Measurements from ENCODE around the gene LYZL1. TPM values are rescaled to one million over a fixed set of nuclear protein-coding genes. Genes with fewer than 3 reads are reported as not detected.
"Not testable (repeated sequence)": the region's sequence is repeated elsewhere in the genome, so short reads cannot be mapped to it uniquely, and the experiment has no call there.

The LYZL1 gene
- total RNA-seq, 1 donor = not detected

- no peak for DNase-seq (ENCODE audit: low read depth in 2 of 3, low spot score in 2 of 3)
Measured at GRCh38 chr10:29259498-29259897, 29.4 kb upstream of the LYZL1 start.

DNA sequence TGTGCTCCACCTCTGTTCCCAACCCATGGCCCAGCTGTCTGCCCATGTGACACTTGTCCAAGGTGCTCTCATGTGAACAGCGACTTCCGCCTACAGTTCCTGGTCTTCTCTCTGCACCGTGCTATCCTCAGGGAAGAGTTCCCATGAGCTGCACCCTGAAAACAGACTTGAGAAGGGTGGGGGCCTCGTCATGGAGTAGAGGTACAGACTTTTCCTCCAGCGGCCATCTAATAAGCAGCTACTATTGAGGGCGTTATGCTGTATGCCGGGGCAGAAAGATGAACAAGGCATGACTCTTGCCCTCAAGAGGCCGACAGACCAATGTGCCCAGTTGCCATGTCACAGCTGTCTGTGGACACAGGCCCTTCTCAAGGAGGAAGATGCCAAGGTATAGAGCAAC, 25.4 kb upstream of the LYZL1 start:
- no peak for DNase-seq (ENCODE audit: low read depth in 2 of 3, low spot score in 2 of 3)

GRCh38 chr10:29265210-29265768, 23.6 kb upstream of the LYZL1 start:
- no peak for DNase-seq (ENCODE audit: low read depth in 2 of 3, low spot score in 2 of 3)

DNA sequence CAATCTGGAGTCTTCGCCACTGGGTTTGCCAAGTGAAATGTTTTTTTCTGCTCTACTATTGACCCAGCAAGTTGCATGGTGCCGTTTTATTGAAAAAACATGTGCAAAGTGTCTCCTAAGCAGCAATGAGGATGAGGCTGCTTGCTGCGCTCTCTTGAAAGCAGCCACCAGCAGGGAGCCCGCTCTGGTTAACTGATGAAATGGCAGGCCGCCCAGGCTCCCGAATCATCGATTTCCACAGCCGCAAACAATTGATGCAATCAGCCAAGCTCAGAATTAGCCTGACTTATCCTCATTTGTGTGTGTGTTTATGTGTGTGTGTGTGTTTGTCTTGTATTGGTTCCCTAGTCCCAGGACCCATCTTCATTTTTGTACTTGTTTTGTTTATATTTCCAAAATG, 22.2 kb upstream of the LYZL1 start:
- no peak for DNase-seq (ENCODE audit: low read depth in 2 of 3, low spot score in 2 of 3)

DNA sequence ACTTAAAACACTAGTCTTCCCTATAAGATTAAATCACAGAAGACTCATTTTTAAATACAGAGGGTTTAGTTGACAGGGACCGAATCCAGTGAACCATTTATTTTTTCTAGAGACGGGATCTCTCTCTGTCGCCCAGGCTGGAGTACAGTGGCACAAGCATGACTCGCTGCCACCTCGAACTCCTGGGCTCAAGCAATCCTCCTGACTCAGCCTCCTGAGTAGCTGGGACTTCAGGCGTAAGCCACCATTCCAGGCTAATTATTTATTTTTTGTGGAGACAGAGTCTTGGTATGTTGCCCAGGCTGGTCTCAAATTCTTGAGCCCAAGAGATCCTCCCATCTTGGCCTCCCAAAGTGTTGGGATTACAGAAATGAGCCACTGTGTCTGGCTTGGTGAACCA, 20.9 kb upstream of the LYZL1 start:
- DNase-seq (ENCODE audit: low read depth in 2 of 3, low spot score in 2 of 3) = no peak

GRCh38 chr10:29269486-29269885, 19.4 kb upstream of the LYZL1 start:
- no peak for DNase-seq (ENCODE audit: low read depth in 2 of 3, low spot score in 2 of 3)

GRCh38 chr10:29270883-29271282, 18.0 kb upstream of the LYZL1 start:
- DNase-seq (ENCODE audit: low read depth in 2 of 3, low spot score in 2 of 3) = no peak

DNA sequence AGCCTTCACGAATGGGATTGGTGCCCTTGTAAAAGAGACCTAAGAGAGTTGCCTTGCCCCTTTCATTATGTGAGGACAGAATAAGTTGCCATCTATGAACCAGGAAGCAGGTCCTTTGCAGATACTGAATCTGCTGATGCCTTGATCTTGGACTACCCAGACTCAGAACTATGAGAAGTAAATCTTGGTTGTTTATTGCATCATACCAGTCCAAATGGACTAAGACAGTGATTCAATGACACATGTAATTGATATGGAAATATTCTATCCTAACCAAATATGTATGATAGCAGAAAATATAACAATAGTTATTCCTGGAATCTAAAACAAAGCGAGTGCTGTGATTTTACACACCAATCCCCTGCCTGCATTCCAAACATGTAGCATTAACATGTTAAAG, 17.0 kb upstream of the LYZL1 start:
- DNase-seq (ENCODE audit: low read depth in 2 of 3, low spot score in 2 of 3) = no peak

- no peak for DNase-seq (ENCODE audit: low read depth in 2 of 3, low spot score in 2 of 3)
Measured at GRCh38 chr10:29273478-29273877, 15.4 kb upstream of the LYZL1 start.

GRCh38 chr10:29276251-29276850, 12.5 kb upstream of the LYZL1 start:
- no peak for DNase-seq (ENCODE audit: low read depth in 2 of 3, low spot score in 2 of 3)

GRCh38 chr10:29277296-29277695, 11.6 kb upstream of the LYZL1 start:
- DNase-seq (ENCODE audit: low read depth in 2 of 3, low spot score in 2 of 3) = no peak

GRCh38 chr10:29279779-29280487, 8.9 kb upstream of the LYZL1 start:
- no peak for DNase-seq (ENCODE audit: low read depth in 2 of 3, low spot score in 2 of 3)

DNA sequence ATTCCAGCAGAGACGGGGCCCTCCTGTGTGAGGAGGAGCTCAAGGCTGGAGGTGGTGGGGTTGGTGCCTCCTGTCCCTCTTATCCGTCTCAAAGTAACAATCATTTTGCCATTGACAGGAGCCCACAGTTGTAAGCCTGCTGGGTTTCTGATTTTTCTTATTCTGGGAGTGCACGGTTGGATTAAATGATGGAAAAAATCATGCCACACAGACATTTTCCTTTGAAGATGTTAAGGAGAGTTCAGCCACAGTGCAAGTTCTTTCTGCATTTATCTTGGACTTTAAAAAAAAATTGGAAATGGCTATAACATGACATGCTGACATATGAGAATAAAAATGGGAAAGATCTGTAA, 8.4 kb upstream of the LYZL1 start:
- no peak for DNase-seq (ENCODE audit: low read depth in 2 of 3, low spot score in 2 of 3)

DNA sequence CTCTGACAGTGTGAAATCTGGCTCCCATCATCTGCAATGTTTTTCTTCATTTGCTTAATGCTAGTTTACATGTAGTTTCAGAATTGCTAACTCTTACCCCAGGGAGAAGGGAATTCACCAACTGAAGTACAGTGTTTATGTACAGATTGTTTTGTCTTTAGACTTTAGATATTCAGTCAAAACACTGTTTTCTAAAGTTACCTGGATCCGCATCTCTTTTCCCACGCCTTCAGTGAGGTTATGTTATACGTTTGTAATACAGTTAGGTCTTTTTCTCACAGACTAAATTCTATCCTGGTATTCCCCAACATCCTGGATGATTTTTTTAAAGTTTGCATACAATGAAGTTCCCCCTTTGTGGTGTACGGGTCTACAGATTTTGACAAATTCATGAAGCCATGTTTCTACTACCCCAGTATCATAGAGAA, 3.2 kb upstream of the LYZL1 start:
- DNase-seq (ENCODE audit: low read depth in 2 of 3, low spot score in 2 of 3) = no peak

DNA sequence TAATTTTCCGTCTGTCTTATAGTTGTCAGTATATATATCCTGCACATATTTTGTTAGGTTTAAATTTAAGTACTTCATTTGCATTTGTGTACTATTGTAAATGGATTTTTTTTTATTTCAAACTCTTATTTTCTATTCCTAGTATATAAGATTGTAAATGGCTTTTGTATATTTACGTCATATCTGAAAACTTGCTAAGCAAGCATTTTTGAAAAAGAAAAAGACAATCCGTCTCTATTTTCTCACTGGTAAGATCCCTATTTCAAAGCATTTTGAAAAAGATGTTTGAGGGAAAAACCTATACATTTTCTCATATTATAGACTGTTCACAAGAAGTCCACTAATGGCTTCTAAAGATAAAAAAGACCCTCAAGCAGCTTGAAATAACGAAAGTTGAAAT, 1.2 kb upstream of the LYZL1 start:
- no peak for DNase-seq (ENCODE audit: low read depth in 2 of 3, low spot score in 2 of 3)

DNA sequence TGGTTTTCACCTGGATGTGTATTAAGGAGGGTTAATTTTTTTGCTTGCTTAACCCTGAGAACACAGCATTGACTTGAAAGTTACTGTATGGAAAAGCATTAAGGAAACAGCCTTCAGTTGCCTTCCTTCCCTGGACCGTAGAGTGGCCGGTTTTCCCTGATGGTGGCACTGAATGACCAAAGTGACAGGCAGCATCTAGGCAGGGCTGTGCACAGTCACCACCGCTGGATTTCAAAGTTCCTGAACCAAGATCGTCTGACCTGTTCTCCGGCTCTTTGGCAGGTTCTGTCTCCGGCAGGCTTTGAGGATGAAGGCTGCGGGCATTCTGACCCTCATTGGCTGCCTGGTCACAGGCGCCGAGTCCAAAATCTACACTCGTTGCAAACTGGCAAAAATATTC, 2.7 kb downstream of the LYZL1 start:
- not testable (repeated sequence) for DNase-seq (ENCODE audit: low read depth in 2 of 3, low spot score in 2 of 3)

- not testable (repeated sequence) for DNase-seq (ENCODE audit: low read depth in 2 of 3, low spot score in 2 of 3)
Measured at GRCh38 chr10:29292406-29292805, 3.5 kb downstream of the LYZL1 start.

DNA sequence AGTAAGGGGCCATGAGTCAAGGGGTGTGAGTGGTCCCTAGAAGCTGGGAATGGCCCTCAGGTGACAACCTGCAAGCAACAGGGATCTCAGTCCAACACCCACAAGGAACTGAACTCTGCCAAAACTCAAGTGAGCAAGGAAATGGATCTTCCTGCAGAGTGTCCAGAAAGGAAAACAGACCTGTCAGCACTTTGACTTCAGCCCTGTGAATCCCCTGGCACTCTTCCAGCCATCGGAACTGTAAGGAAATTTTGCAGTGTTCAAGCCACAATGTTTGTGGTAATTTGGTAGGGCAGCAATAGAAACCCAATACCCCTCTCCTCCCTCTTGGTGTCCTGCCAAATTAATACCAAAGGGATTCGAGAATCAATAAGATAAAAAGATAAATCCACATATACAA, 6.9 kb downstream of the LYZL1 start:
- DNase-seq (ENCODE audit: low read depth in 2 of 3, low spot score in 2 of 3) = no peak

DNA sequence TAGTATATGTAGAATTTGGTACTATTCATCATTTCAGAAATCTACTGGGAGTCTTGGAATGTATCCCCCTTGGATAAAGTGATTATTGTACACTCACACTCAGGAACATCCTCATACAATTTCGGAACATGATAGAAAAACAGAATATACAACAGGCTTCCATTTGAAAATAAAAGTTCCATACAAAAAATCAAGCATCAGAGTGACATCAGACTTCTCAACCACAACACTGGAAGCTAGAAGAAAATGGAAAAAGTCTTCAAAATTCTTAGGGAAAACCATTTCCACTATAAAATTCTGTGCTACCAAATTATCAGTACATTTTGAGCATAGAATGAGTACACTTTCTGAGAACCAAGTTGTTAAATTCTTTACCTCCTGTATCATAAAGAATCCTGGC, 8.8 kb downstream of the LYZL1 start:
- DNase-seq (ENCODE audit: low read depth in 2 of 3, low spot score in 2 of 3) = no peak

DNA sequence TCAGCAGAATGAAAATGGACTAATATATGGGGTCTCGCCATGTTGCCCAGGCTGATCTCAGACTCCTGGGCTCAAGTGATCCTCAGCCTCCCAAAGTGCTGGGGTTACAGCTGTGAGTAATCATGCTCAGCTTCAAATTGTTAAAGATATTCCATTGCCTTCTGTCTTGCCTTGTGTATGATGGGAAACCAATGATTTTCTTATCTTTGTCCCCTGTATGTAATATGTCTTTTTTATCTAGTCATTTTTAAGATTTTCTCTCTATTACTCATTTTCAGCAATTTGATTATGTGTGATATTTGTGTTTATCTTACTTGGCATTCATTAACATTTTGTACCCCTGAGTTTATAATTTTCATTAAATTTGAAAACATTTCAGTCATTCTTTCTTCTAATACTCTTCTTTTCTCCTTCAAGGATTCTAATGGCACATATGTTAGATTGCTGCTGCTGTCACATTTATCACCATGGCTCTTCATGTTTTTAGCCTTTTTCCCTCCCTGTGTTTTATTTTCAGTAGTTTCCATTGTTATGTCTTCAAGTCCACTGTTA, 12.6 kb downstream of the LYZL1 start:
- no peak for DNase-seq (ENCODE audit: low read depth in 2 of 3, low spot score in 2 of 3)

DNA sequence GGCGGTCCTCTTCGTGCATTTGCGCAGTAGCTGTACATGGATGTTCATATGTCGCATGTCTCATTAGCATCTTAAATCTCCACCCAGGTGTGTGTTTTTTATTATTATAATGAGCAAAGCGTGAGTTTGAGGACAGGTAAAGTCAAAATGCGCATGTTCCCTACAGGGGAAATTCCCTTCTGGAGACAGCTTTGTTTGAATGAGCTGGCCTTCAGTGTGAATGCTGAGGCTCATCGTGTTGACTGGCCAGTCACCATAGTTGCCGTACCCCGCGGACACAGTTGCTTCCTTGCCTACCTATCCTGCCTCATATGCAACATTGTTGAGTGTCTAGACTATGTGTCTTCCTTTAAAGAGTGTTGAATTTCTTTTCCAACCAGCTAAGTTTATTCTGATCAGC, 13.6 kb downstream of the LYZL1 start:
- no peak for DNase-seq (ENCODE audit: low read depth in 2 of 3, low spot score in 2 of 3)

Data from hematopoietic multipotent progenitor cell (in vitro differentiated cells).